Superior temporal gyrus (tissue), 1 donor: ENCODE results near the gene SLU7.

Source experiments
- DNase-seq: peaks from one replicate; pipeline ENCODE4 v3.0.0-alpha.2; 2016; ENCODE audit errors: extremely low spot score

Gene SLU7

DNA sequence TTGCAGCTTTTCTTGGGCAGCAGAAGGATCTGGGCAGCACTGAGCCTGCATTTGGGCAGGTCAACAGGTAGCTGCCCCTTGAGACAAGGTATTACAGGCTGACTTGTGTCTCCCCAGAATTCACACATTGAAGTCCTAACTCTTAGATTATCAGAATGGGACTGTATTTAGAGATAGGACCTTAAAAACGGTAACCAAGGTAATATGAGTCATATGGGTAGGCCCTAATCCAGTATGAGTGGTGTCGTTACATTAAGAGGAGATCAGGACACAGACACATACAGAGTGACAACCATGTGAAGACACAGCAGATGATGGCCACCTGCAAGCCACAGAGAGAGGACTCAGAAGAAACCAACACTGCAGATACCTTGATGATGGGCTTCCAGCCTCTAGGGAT, 51.6 kb downstream of the SLU7 start:
- DNase-seq = no peak

GRCh38 chr5:160366230-160366629, 52.7 kb downstream of the SLU7 start:
- DNase-seq = no peak

DNA sequence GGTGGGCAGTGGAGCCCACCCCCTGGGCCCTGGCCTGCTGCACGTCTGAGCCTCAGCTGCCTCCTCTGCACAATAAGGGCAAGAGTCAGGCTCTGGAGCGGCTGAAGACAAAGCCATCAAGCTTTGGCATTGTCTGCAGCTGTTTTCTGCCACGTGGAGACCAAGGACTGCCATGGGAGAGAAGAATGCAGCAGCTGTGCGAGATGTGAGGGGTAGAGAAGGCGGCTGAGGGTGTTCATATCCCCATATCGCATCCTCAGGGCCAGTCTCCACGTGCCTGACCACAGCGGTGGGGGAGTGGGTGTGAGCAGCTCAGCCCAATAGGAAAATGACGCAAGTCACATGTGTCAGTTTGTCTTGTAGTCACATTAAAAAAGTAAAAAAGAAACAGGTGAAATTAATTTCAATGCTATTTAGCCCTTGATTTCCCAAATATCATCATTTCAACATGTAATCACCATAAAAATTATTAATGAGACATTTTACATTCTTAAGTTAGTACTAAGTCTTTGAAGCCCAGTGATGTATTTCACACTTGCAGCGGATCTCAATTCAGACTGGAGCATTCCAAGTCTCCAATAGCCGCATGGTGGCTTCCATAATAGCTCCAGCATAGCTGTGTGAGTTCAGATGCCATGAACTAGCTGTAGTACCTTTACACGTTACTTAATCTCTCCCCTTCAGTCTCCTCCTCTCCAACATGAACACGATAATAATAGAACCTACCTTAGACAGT, 55.1 kb downstream of the SLU7 start:
- DNase-seq = no peak

GRCh38 chr5:160363211-160363610, 55.7 kb downstream of the SLU7 start:
- no peak for DNase-seq

- DNase-seq = no peak
These were observed 57.2 kb downstream of the SLU7 start for GRCh38 chr5:160361624-160362228.

GRCh38 chr5:160360310-160360709, 58.6 kb downstream of the SLU7 start:
- DNase-seq = no peak

GRCh38 chr5:160359816-160360215, 59.1 kb downstream of the SLU7 start:
- no peak for DNase-seq

- no peak for DNase-seq
These were observed 59.6 kb downstream of the SLU7 start for GRCh38 chr5:160359242-160359641.

DNA sequence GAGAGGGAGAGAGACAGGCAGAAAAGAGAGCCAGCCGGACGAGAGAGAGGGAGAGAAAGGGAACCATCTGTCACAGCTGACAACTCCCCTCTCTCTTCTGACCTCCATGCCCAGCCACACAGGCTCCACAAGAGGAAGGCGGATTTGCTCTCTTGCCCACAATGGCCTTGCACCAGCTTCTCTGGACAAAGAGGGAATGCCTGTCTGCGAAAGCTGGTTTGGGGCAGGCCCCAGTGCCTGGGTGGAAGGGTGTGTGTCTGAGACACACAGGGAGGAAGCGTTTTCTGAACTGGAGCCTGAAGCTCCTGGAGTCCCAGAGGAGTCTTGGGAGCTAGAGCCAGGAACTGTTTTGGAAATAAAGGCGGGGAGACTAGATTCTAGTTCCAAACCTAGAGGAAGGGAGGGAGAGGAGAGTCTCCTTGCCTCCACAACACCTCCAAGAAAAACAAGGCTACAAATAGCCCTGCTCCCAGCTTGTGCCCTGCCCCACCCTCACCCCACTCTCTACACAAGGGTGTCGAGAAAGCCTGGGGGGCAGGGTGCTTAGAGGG, 60.9 kb downstream of the SLU7 start:
- no peak for DNase-seq

- no peak for DNase-seq
These were observed 61.5 kb downstream of the SLU7 start for GRCh38 chr5:160357394-160357793.

DNA sequence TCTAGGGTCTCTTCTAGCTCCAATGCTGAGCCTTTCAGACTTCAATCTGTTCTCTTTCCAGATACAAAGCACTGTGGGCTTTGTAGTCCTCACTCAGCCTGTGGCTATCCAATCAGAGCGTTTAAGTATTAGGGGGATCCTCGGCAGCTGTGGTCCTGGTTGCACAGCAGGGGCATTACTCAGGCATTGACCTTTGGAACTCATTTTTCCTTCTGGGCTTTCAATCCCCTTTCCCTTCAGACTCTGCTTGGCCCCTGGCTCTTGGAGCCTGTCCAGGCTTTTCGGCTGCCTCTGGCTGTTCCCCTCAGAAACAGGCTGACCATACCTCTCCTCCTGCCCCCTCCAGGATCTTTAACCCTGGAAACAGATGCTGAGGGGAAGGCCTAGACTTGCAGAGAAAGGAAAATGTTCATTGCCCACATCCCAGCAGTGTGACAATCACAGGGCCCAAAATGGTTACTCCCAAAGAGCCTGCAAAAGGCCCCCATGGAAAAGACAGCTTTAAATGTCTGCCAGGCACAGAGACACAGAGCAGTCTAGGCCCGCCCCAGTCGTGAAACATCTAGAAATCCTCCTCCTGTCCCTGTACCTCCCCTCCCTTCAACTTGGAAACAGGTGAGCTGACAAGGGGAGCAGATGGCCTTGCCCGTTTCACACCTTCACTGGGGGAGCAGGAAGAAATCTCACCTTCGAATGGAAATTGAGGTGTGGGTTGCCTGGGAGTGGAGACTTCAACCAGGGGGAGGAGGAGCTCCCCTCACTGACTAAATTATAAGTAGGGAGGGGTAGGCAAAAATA, 62.1 kb downstream of the SLU7 start:
- no peak for DNase-seq

DNA sequence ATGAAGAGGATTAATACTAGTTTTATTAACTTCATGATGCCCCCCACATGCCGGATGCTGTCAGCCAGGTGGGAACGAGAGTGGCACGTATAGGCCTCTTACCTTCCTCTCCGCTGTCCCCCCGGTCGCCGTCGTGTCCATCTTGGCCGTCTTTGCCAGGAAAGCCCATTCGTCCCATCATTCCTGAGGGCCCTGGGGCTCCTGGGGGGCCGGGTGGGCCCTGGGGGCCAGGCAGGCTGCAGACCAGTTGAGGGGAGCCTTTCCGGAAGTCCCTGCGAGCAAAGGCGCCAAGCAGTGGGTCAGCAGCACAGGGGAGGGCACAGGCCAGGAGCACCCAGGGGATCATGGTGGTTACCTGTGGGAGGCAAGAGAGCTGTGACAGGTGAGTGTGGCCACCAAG, 64.2 kb downstream of the SLU7 start:
- DNase-seq = no peak

- DNase-seq = no peak
These were observed 65.5 kb downstream of the SLU7 start for GRCh38 chr5:160353379-160353778.

DNA sequence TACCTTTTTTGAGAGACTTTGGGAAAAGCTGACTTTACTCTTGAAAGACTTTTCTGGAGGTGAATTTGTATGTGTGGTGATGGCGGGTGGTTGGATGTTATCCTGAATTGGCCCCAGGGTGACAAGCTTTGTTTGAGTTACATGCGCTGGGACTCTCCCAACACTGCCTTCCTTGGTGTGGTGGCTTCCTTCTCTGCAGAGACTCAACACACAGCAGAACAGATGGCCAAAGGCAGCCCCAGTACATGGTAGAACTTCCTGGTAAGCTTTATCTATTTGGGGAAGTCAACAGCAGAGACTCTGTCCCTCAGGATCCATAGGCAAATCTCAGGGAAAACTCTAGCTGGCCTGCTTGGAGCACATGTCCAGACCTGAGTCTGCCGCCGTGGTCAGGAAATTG, 66.6 kb downstream of the SLU7 start:
- DNase-seq = no peak
